Stimulated activated CD4-positive, alpha-beta T cell treated with anti-CD3 and anti-CD28 coated beads, Interleukin-1b, Interleukin-23, amount 100 ng/mL, for 24 hours (primary cell): Measurements from ENCODE around the gene ADRM1.

Source experiments
- DNase-seq, 4 experiments: peaks; one replicate each; pipeline ENCODE4 v3.0.0-alpha.2; 2020; ENCODE audit warnings: low read depth in 4 of 4, low spot score in 1 of 4

The ADRM1 gene

DNA sequence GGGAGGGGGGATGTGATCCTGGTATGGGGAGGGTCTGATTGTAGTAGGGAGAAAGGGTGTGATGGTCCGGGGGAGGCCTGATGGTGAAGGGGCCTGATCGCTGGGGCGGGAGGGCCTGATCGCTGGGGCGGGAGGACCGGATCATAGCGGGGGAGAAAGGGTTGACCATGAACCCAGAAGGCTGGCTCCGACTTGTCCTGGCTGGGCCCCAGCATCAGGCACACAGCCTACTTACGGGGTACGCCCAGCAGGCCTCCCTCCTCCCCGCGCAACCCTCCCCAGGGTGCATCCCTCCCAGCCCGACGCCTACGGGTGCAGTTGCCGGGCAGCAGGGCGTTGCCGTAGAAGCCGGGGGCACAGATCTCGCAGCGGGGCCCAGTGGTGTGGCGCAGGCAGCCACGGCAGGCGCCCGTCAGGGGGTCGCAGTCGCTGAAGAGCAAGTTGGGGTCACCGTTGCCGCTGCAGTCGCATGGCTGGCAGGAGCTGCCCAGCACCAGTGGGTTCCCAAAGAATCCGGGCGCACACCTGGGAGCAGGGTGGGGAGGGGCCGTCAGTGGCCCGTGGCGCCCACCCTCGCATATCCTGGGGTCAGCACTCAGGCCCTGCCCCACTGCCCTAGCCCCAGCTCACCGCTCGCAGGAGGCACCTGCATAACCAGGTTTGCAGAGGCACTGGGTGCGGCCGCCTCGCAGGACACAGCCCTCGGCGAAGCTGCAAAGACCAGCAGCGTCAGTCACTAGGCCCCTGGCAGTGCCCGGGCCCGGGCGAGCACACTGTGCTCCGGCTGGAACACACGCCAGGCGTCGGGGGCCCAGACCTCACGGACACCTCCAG, 20.6 kb downstream of the ADRM1 start:
- no peak for DNase-seq

DNA sequence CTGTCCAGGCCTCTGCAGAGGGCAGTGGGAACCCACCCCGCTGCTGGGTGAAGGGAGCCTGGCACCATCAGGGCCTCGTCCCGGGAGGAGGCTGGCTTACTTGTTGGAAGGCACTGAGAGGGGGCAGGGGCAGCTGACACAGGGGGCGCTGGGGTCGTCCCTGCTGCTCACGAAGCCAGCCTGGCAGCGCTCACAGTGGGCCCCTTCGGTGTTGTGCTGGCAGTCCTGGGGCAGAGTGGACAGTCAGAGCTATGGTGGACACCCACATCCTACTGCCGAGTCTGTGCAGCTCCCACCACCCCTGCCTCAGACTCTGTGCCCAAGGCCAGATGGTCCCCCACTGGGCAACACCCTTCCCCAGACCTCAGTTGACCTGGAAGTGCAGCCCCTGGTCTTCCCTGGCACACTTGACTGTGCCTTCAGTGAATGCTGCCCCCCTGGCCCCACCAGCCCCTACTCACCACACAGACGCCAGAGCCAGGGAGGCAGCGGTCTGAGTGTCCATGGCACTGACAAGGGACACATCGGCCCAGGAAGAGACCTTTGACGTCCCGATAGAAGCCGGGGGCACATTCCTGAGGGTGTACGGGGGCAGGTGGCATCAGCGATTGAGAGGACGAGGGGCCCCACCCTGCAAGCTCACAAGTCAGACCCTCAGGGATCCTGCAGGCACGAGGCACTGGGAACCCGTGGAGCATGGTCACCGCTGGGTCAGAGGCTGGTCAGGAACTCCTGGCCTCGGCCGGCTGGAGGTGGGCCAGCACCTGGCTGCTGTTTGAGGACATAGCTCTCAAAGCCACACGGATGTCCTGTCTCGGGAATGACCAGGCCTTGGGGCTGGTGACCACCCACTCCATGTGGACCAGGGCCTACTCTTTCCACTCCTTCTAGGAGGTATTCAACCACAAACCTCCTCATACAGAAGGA, 21.4 kb downstream of the ADRM1 start:
- no peak for DNase-seq

DNA sequence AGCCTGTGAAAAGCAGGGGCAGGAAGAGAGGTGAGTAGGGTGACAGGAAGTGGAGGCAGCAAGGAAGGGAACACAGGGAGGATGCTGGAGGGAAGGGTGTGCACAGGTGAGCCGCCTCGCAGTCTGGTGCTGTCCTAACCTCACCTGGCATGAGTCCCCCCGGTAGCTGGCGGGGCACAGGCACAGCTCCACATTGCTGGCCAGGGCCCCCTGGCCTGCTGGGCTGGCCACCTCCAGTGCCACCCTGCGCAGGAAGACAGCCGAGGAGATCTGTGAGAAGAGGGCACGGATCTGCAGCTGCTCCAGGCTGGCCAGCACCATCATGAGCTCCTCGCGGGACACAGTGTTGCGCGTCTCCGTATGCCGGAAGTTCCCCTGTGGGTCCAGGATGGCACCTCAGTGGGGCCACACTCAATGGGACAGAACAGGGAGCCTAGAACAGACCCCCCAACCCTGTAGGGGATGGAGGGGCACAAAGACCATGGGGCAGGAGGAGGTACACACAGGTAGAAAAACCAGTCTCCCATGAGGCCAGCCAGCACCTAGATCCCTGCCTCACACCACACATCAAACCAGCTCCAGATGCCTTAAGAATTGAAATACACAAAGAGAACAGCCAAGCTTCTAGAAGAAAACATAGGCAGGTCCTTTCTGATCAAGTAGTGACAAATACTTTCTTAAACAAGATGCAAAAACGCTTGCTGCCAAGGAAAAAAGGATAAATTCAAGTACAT, 22.5 kb downstream of the ADRM1 start:
- no peak for DNase-seq

DNA sequence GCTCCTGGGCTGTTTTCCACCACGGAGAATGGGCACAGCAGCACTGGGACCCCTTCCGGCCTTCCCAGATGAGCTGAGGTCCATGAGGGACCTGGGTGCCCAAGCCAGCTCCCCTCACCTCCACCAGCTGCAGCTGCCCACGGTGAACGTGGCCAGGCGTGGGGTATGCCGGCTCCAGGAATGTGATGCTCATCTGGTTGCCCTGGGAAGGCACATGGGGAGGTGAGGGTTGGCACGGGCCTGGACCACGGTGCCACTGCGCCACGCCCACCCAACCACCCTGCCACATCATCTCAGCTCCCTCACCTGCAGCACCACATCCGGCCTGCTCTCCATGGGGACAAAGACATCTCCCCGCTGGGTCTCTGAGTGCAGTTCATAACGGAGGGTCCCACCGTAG, 23.8 kb downstream of the ADRM1 start:
- DNase-seq: no peak

DNA sequence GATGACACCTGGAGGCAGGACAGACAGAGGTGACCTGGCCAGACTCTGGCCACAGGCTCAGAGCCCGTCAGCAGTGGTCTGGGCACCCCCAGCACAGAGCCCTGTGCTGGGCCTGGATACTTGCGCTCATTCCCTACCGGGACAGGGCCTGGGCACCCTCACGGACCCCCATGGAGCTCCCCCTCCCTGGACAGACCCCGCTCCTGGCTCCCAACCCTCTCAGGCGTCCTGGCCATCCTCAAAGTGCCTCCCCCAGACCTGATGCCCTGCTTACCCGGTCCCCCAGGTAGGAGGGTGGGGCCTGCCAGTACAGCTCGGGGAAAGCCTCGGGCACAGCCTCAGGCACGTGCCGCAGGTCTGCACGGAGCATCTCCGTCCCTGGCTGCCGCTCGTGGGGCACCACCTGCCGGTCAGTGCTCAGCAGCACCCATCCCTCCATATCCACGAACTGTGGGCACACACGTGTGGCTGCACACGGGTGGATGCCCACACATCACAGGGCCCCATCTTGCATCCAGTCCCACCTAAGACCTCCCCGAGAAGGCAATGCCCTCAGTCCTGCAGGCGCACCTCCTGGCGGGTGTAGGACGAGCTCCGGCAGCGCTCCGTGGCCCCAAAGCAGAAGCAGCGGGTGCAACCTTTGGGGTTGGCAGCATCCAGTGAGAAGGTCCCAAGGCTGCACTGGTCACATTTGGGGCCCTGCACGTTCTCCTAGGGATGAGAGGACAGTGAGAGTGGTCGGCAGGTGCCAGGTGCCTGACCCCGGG, 24.3 kb downstream of the ADRM1 start:
- DNase-seq: no peak

DNA sequence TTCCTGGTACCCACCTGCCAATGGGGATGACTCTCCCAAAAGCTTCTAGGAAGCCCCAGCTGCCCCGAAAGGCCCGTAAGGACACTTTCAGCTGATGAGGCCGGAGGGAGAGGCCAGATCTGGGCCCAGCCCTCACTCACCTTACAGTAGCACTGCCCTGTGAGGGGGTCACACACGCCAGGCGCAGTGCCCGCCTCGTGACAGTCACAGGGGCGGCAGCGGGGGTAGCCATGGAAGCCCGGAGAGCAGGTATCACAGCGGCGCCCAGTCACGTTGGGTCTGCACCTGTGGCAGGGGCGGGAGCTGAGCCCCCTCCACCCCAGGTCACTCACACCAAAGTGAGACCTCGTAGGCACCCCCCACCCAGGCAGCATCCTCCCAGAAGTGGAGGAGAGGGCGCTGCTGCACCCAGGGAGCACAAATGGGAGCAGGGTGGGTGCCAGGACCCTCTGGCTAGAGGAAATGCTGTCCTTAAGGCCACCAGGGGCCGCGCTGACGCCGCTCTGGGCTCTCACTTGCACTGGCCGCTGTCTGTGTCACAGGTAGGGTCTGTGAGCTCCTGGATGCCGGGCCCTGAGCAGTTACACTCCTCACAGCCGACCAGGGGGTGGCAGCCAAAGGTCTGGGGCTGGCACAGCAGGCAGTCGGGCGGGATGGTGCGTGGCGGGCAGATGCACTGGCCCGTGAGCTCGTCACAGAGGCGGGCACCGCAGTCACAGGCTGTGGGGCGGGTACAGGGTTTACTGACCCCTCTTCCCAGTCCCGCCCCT, 25.1 kb downstream of the ADRM1 start:
- no peak for DNase-seq

DNA sequence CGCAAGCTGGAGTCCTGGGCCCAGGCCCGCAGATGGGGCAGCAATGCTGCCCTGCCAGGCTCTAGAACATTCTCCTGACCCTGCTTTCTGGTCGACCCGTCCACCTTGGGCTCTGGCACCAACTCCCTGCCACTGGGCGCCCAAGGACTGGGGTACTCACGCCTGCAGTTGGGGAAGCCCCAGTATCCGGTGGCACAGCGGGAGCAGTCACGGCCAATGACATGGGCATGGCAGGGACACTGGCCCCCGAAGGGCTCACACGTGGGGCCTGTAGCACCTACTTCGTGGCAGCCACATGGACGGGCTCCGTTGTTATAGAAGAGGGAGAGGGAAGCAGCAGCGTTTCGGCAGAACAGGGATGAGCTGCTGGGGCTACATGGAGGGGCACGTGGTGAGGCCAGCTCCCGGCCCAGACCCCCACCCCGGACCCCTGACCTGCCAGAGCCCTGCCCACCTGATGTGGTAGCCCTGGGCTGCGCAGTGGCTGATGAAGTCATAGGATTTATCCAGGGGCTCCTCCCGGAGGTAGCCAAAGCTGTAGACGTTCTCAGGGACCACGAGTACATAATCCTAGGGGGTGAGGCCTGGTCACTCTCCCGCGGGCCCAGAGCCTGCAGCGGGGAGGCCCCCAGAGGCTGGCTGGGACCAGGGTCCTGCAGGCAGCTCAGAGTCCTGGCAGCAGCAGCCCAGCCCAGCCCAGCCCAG, 26.0 kb downstream of the ADRM1 start:
- DNase-seq: no peak

DNA sequence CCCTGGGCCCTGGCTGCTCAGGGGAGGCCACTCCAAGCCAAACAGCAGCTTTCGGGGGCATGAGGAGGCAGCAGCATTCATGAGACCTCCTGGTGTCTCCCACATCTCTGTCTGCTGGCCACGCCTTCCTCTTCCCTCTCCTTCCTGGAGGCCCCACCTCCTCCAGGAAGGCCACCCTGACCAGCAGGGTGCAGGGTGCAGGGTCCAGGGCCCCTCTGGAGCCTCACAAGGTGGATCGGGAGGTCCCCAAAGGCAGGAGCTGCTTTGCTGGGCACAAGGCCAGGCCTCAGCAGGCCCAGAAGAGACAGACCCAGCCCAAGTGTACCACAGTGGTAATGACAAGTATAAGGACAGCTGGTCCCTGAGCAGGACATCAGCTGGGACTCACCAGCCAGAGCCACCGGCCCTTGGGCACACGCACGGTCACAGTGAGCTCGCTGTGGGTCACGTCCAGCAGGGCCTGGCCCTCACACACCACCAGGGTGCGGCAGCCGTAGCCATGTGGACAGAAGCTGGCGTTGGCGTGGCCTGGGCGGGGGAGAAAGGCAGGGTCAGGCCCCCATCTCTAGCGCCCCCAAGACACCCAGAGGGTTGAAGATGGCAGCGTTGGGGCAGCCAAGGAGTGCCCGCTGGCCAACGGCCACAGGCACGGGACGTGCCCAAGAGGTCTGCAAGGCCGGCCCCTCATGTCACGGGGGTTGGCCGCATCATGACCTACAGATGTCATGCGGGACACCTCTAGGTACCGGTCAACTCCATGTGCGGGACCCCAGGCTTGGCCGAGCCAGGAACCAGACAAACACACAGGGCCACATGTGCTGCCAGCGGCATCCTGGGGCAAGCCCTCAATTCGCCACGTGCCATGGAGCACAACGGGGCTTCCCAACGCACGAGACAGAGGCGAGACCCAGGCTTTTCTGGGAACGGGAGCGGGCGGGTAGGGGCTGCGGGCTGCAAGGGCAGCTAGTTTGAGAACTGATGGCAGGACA, 26.9 kb downstream of the ADRM1 start:
- DNase-seq: no peak

DNA sequence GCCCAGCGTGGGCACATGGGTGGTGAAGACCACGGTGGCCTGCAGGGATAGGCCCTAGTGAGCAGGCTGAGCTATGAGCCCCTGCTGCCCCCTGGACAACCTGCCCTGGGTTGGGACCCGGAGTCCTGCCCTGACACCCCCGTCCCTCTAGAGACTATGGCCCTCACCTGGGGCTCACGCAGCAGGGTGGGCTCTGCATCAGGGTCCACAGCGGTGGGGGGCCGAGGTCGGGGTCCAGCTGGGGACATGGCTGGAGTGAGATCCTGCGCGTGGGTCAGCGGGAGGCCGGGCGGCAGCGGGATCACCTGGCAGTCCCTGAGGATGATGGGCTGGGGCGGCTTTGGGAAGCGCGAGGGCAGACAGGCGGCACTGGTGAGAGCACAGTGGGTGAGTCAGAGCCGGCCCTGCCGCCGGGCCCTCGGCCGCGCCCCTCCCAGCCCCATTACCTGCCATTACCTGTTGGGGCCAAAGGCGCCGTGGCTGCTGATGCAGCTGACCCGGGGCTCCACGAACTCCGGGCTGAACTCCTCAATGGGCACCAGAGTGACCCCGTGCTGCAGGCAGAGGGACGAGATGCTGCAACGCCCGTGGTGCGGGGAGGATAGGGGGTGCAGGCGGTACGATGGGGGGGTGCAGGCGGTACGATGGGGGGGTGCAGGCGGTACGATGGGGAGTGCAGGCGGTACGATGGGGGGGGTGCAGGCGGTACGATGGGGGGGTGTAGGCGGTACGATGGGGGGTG, 27.9 kb downstream of the ADRM1 start:
- no peak for DNase-seq

DNA sequence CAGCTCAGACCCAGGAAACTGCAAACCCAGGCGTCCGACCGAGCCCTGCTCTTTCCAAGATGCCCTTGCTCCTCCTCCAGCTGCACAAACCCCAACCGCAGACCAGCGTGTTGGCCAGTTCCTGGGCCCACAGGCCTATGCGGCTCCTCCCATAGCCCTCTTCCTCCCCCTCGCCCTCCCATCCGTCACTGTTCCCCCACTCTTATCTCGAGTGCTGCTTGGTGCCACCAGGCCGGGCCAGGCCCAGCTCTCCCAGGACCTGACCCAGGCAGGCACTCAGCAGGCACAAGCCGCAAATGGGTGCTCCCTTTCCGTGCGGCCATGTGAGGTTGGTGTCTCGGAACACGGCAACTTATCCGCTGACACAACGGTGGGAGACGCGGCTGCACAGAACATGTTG, 28.6 kb downstream of the ADRM1 start:
- DNase-seq: no peak

DNA sequence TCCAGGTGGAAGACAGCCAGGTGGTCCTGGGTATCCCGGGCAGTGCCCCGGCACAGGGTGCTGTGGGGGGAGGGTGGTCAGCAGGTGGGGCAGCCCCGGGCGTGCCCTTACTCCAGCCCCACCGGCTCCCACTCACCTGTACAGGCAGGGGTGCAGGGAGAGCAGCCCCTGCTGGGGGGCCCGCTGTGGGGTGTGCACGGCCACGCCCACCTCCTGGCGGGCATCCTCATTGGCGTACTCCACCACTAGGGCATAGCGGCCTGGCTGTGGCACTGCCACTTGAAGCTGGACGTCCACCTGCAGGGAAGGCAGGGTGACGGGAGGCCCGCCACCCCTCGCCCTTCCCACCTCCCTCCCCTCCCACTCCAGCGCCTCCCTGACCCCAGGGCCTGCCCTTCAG, 29.6 kb downstream of the ADRM1 start:
- DNase-seq: no peak

DNA sequence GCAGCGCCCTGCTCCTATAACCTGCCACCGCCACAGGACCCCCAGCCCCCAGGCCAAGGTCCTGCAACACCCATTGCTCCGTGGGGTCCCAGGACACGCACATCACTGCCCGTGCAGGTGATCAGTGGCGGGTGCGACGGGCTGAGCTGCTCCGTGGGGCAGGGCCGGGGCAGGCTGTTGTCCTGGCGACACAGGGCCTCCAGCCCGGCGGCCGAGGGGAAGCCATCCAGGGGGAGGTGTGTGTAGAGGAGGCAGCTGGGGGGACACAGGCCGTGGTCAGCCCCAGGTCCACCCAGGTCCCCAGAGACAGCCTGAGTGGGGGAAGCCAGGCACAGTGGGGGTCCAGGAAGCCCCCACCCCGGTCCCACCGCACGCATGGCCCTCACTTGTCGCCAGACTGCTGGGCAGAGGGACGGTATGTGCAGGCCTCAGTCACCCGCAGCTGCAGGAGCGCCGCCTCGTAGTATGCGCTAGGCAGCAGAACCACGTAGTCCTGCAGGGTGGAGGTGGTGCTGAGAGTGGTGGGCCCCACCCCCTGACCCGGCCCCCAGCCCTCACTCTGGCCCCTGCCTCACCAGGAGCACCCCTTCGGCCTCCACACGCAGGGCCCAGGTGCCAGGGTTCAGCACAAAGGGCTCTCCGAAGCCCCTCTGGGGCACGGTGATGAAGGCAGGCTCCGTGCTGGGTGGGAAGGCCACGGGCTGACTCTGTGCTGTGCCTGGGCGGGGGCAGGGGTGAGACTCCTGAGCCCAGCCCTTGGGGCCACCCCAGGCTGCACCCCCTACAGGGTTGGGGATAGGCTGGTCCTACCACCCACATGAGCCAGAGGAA, 30.4 kb downstream of the ADRM1 start:
- DNase-seq: no peak

DNA sequence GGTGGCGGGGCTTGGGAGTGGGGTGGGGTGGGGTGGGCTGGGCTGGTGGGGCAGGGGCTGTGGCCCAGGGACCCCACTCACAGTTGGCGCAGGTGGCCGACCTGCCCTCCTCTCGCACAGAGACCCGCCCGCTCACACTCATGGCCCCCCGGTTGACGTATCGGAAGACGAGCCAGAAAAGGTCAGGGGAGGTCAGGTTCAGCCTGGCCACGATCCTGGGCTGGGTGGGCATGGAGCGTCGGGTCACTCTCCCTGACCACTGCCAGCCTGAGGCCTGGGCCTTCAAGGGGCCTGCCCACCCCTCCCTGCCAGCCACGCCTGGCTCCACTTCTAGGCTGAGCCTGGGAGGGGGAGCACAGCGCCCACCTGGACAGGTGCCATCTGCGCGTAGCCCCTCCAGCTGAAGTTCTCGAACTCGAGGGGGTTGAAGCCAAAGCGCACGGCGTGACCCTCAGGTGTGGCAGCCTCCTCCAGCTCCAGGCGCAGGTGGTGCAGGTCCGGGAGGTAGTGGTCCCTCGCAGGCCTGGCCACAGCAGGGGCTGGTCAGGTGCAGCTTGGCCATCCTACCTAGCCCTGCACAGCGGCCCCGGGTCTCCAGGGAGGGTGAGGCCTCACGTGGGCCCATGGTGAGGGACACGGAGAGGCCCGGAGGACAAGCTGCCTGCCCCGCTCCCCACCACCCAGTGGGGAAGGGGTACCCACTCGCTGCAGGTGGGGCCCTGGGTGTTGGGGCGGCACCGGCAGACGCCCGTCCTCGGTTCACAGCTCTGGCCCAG, 31.2 kb downstream of the ADRM1 start:
- no peak for DNase-seq

DNA sequence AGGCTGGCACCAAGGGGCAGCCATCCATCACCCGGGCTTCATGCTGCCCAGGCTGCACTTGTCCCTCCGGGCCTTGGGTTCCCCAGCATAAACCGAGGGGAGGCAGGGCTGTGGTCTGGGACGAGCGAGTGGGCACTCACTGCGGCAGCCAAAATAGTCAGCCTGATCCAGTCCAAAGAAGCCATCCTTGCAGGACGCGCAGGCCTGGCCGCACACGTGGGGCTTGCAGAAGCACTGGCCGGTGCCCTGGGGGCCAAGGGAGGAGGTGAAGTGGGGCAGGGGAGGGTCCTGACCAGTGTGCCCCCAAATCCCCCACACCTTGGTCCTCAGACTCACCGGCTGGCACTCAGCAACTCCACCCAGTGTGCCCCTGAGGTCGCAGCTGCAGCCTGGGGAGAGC, 32.1 kb downstream of the ADRM1 start:
- no peak for DNase-seq

DNA sequence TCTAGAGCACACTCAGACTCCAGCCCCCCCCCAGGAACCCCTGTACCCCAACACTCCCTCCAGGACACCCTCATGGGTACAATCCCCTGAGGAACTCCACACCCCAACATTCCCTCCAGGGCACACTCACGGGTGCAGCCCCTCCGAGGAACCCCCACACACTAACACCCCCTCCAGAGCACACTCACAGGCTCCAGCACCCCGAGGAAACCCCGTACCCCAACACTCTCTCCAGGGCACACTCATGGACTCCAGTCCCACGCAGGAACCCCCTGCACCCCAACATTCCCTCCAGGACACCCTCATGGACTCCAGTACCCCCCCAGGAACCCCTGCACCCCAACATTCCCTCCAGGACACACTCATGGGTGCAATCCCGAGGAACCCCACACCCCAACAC, 32.7 kb downstream of the ADRM1 start:
- no peak for DNase-seq

DNA sequence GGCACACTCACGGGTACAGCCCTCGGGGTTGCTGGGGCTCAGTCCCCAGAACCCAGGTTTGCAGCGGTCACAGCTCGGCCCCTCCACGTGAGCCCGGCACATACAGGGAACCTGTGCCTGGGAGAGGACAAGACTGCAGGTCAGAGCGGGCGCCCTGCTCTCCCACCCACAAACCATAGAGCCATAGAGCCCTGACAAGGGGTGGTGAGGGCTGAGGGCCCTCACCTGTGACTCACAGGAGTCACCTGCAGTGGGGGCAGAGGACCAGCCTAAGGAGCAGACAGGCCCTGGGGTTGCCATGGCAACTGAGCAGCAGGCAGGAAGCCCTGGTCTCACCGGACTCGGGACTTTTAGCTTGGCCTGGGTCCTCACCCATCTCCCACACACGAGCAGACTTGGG, 33.5 kb downstream of the ADRM1 start:
- DNase-seq: no peak
